BJ (cell line): ENCODE measurements around the gene FBXO7. TPM values are rescaled to one million over a fixed set of nuclear protein-coding genes. Genes with fewer than 3 reads are reported as not detected.

Experiments
- CTCF ChIA-PET: fragments of 350-600 bp; formaldehyde crosslinking; extraction: SDS; loops from one replicate; lab custom pipeline; 2021; ENCODE audit warnings: antibody characterized with exemption, inconsistent platforms; lab: Yijun Ruan, JAX
- POLR2A ChIA-PET: fragments of 300-600 bp; sonication (Branson Sonifier 250); formaldehyde crosslinking; extraction: SDS; loops from one replicate; lab custom pipeline; 2021; ENCODE audit warnings: antibody characterized with exemption; lab: Charles Lee
- DNase-seq: peaks from one replicate; pipeline ENCODE4 v3.0.0-alpha.2; 2011; ENCODE audit warnings: low read depth
- H3K27me3 ChIP-seq: 2 replicates; pipeline ENCODE4 v1.6.0; 2011; ENCODE audit warnings: low read length; ENCODE audit not compliant: control insufficient read depth, insufficient read depth
- H3K36me3 ChIP-seq: 2 replicates; pipeline ENCODE4 v1.5.1; 2011; ENCODE audit warnings: low read length; ENCODE audit not compliant: control insufficient read depth, insufficient read depth
- H3K4me3 ChIP-seq: 2 replicates; pipeline ENCODE4 v1.5.1; 2011; ENCODE audit warnings: low read depth, mild to moderate bottlenecking, control low read depth, low read length
- CTCF ChIP-seq: IDR thresholded peaks from 2 replicates; pipeline ENCODE4 v1.5.1; 2011; ENCODE audit warnings: low read depth, mild to moderate bottlenecking, control low read depth, inconsistent platforms, low read length, moderate library complexity; ENCODE audit not compliant: insufficient read depth
- polyA plus RNA-seq: library from polyadenylated mRNA; depleted of rRNA; stranded (reverse); fragments of >200 nt; gene quantifications from 2 replicates; pipeline ENCODE4 v1.2.3, GENCODE V29; 2011

The FBXO7 gene
- polyA plus RNA-seq, 1 experiment, result 120 TPM

GRCh38 chr22:32493551-32493950 lies 18.9 kb downstream of the FBXO7 start:
- Histone ChIP-seq H3K27me3 (no peaks in the 10 kb centered on the region), H3K4me3 (no peak overlapping the region), H3K36me3 (peaks cover 18% of the 10 kb centered on the region)
- DNase-seq, result no peak
- CTCF ChIA-PET, result interaction anchor here (0.9 to 1.4 kb wide), 2 partner anchors 25 to 493 kb away, joined by 3 to 4 read pairs; no protein-coding TSS in a partner anchor
- TF ChIP-seq CTCF, result no peak
- POLR2A ChIA-PET, result no interaction called here

GRCh38 chr22:32494971-32495370 lies 20.4 kb downstream of the FBXO7 start:
- ChIA-PET POLR2A (no interaction called here), CTCF (no interaction called here)
- no peak for DNase-seq
- no peak for TF ChIP-seq CTCF
- peaks cover 18% of the 10 kb centered on the region for H3K36me3 ChIP-seq
- no peak overlapping the region for H3K4me3 ChIP-seq
- H3K27me3 ChIP-seq, result no peaks in the 10 kb centered on the region

GRCh38 chr22:32499666-32500065 lies 25.1 kb downstream of the FBXO7 start:
- H3K36me3 ChIP-seq, result peaks cover 11% of the 10 kb centered on the region
- no peaks in the 10 kb centered on the region for H3K27me3 ChIP-seq
- CTCF ChIA-PET, result interaction anchor here (1.5 kb wide), 1 partner anchor 10 kb away, joined by 5 read pairs; no protein-coding TSS in a partner anchor
- TF ChIP-seq CTCF, result no peak
- POLR2A ChIA-PET, result no interaction called here
- H3K4me3 ChIP-seq, result no peak overlapping the region
- no peak for DNase-seq

GRCh38 chr22:32501836-32502752 lies 27.5 kb downstream of the FBXO7 start:
- DNase-seq, result no peak
- peaks cover 5% of the 10 kb centered on the region for H3K36me3 ChIP-seq
- ChIA-PET POLR2A (no interaction called here), CTCF (interaction anchor here (0.6 to 1.6 kb wide), 3 partner anchors 25 to 852 kb away, joined by 3 to 6 read pairs (median 3); no protein-coding TSS in a partner anchor)
- TF ChIP-seq CTCF, result no peak
- no peaks in the 10 kb centered on the region for H3K27me3 ChIP-seq
- H3K4me3 ChIP-seq, result no peak overlapping the region

GRCh38 chr22:32509045-32509444 lies 34.4 kb downstream of the FBXO7 start:
- H3K27me3 ChIP-seq, result no peaks in the 10 kb centered on the region
- ChIA-PET POLR2A (no interaction called here), CTCF (interaction anchor here (0.6 to 0.9 kb wide), 2 partner anchors 12 to 289 kb away, joined by 3 read pairs; no protein-coding TSS in a partner anchor)
- H3K36me3 ChIP-seq, result peaks cover 2% of the 10 kb centered on the region; the same call in 1 of the 2 replicates
- no peak overlapping the region for H3K4me3 ChIP-seq
- TF ChIP-seq CTCF, result no peak
- no peak for DNase-seq
